Hippocampal formation (tissue), 2 donors: Measurements from ENCODE around the gene BCL7A.
"Not testable (repeated sequence)": the region's sequence is repeated elsewhere in the genome, so short reads cannot be mapped to it uniquely, and the experiment has no call there.

Source experiments
- DNase-seq, 2 donors: peaks; one replicate each; lab custom pipeline; 2025; lab: John Stamatoyannopoulos, UW

Gene BCL7A

GRCh38 chr12:122094735-122095631 lies 73.3 kb downstream of the BCL7A start:
- DNase-seq, result no peak

GRCh38 chr12:122096014-122096413 lies 74.3 kb downstream of the BCL7A start:
- no peak for DNase-seq

GRCh38 chr12:122096591-122097149 lies 75.0 kb downstream of the BCL7A start:
- DNase-seq, result no peak

DNA sequence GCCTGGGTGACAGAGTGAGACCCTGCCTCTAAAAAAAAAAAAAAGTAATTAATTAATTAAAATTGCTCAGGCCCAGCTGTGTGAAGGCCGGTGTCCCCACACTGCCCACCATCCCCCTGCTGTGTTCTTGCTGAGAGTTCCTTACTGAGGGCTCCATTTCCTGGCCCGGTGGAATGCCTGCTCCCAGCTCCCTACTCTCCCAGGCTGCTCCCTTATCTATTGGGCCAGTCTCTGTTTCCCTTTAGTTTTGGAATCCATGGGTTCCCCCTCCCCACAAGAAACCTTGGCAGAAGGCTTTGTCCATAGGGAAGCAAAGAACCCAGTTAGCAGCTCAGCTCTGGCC lies 75.9 kb downstream of the BCL7A start:
- DNase-seq, result no peak

- DNase-seq, result peak; percentile 64 to 75
Measured at GRCh38 chr12:122097927-122098756, 76.5 kb downstream of the BCL7A start.

GRCh38 chr12:122099280-122099749 lies 77.6 kb downstream of the BCL7A start:
- DNase-seq, result no peak

GRCh38 chr12:122099856-122100255 lies 78.2 kb downstream of the BCL7A start:
- no peak for DNase-seq

- no peak for DNase-seq
Measured at GRCh38 chr12:122100568-122100967, 78.9 kb downstream of the BCL7A start.

GRCh38 chr12:122102331-122102730 lies 80.6 kb downstream of the BCL7A start:
- no peak for DNase-seq

DNA sequence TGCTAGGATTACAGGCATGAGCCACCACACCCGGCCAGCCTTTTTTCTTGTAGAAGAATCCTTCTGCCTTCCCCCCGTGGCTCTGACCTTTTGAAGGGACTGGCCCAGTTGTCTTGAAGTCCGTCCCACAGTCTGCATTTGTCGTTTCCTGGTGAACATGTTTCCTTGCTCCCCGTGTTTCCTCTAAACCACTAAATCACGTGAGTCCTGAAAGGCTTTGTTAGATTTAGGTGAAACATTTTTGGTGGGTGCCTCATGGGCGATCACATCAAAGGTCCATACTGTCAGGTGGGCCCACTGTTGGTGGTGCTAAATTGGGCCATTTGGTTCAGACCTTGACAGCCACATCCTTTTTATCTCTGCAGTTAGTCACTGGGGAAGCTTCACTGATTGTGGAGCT lies 83.2 kb downstream of the BCL7A start:
- no peak for DNase-seq

GRCh38 chr12:122105496-122105895 lies 83.8 kb downstream of the BCL7A start:
- DNase-seq, result not testable (repeated sequence)

- no peak for DNase-seq
Measured at GRCh38 chr12:122106843-122107242, 85.2 kb downstream of the BCL7A start.

GRCh38 chr12:122107261-122107660 lies 85.6 kb downstream of the BCL7A start:
- DNase-seq, result no peak

GRCh38 chr12:122111089-122111641 lies 89.5 kb downstream of the BCL7A start:
- no peak for DNase-seq
